Stimulated activated CD8-positive, alpha-beta memory T cell treated with anti-CD3 and anti-CD28 coated beads, Interleukin-2, amount 100 ng/mL, for 1 hour (primary cell): ENCODE measurements around the gene MRTFB.
A peak's percentile ranks its signal among the peaks of the same experiment; 100 is the strongest.

Source experiments
- DNase-seq, 2 donors: peaks; one replicate each; pipeline ENCODE4 v3.0.0-alpha.2; 2020; ENCODE audit warnings: low read depth in 2 of 2

Gene MRTFB

DNA sequence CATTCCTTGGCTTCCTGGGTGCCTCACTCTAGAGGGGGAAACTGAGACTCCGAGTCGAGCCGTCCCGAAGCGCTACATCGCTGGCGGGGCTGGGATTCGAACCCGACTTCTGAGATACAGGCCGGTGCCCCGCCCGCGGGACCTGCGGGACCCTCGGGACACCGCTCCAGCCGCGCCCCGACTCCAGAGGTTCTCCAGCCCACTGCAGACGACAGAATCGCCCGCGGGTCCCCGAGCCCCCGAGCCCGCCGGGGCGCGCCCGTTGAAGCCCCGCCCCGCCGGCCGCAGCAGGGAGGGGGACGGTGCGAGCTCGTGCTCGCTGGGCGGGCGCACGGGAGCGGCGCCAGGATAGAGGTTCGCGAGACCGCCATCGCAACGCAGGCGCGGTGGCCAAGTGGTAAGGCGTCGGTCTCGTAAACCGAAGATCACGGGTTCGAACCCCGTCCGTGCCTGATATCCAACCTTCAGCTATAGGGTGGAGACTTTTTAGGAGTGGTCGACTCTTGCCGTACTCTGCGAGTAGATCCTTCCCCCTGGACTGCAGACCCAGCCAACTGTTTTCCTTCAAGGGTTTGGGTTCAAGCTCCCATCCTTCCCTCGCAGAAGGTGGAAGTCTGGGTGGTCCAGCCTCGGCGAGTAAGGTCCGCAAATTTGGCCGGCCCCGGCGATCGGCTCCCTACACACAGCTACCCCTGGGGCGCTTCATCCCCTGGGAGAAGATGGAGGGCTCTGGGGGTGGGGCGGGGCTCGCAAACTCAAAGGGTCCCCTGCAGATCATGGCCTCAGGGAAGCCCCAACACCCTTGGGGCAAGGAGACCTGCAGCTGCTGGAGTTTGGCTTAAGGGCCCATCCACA lies 214.6 kb downstream of the MRTFB start:
- peak; percentile 92 to 96 for DNase-seq

GRCh38 chr16:14286368-14287230 lies 215.5 kb downstream of the MRTFB start:
- no peak for DNase-seq

GRCh38 chr16:14289692-14290340 lies 218.7 kb downstream of the MRTFB start:
- no peak for DNase-seq

DNA sequence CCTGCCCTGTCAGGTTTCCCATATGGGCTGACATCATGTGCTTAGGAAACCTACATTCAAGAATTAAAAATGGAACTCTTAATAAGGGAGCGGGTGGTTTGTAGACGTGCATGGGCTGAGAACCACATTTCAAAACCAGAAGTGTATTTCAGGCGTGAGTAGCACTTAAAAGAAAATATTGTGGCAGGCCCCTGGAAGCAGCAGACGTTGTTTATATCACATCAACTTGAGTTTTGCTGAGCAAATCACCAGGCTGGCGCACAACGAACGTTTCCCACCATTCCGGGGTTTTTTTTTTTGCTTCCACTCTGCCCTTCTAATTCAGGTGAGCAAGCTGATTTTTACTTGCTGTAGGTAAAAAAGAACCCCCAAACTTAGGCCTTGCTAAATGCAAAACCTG lies 220.2 kb downstream of the MRTFB start:
- DNase-seq: no peak

- no peak for DNase-seq
Measured at GRCh38 chr16:14292051-14292825, 221.1 kb downstream of the MRTFB start.

GRCh38 chr16:14296663-14297062 lies 225.5 kb downstream of the MRTFB start:
- no peak for DNase-seq

DNA sequence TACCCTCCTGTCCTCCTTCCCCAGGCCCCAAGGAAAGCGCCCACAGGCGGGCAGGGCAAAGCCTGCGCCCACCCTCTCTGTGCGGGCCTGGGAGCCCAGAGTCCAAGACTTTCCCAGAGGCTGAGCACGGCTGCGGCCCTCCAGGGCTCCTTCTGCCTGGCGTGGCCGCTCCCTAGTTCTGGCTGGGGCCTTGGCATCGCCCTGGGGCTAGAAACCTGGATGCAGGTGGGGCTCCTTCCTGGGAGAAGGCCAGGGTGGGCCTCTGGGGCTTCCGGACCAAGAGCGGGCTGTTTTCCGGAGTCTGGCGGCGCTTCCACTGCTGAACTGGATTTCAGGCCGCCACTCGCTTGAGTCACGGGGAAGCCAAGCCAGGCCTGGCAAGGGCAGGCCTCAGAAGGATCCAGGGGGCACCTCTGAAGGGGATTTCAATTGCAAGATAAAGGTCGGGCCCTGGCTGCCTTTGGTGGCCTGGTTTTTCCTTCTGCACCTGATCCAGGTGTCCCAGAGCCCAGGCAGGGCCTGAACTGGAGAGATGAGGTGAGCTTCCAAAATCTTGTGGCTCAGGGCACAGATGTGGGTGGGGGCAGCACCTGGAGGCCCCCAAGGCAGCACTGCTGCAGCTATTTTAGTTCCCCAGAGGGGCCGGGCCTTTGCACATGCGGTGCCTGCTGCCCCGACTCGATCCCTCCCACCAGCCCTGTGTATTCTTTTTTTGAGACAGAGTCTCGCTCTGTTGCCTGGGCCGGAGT lies 227.4 kb downstream of the MRTFB start:
- no peak for DNase-seq

- no peak for DNase-seq
Measured at GRCh38 chr16:14300705-14301168, 229.6 kb downstream of the MRTFB start.

- DNase-seq: no peak
Measured at GRCh38 chr16:14301169-14302030, 230.3 kb downstream of the MRTFB start.

DNA sequence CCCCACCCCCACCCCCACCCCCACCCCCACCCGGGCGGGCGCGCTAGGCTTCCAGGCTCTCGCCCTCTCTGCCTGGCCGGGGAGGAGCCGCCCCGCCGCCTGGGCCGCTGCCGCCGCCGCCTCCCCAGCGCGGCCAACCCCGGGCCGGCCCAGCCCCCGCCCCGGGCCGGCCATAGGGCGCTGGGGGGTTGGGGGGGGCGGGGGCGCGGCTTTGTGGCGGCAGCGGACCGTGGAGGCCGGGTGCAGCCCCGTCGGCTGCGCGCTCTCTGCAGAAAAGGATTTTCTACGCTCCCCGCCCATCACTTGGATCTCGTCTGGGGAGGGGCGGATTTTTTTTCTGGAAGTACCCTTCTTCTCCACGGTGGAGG lies 230.9 kb downstream of the MRTFB start:
- DNase-seq: no peak

GRCh38 chr16:14302399-14303181 lies 231.5 kb downstream of the MRTFB start:
- DNase-seq: no peak

- DNase-seq: no peak
Measured at GRCh38 chr16:14303182-14303618, 232.1 kb downstream of the MRTFB start.

GRCh38 chr16:14303639-14304394 lies 232.7 kb downstream of the MRTFB start:
- DNase-seq: no peak

GRCh38 chr16:14304891-14305460 lies 233.9 kb downstream of the MRTFB start:
- DNase-seq: no peak

DNA sequence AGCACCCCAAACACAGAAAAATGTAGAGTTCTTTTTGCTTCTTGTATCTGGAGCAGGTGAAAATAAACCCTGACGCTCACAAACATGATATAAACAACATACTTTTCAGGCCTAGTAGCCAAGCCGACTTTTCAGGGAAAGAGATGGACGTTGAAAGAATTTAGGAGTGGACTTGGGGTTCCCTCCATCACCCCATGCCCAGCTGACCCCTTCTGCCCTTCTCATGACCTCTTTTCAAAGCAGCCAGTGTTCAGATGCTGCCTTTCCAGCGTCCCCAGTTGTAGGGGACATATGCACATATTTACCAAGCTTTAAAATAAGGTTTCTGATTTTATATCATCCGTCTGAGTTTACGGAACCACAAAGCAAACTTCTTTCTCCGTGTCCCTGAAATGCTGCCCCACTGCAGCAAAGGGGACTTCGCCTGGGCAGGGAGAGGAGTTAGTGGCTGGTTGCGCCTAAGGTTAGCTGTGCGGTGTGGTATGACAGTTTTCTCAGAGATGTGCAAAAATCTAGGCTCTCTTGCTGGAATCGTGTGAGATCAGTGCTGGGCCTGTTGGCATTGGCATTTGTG lies 235.5 kb downstream of the MRTFB start:
- DNase-seq: no peak

DNA sequence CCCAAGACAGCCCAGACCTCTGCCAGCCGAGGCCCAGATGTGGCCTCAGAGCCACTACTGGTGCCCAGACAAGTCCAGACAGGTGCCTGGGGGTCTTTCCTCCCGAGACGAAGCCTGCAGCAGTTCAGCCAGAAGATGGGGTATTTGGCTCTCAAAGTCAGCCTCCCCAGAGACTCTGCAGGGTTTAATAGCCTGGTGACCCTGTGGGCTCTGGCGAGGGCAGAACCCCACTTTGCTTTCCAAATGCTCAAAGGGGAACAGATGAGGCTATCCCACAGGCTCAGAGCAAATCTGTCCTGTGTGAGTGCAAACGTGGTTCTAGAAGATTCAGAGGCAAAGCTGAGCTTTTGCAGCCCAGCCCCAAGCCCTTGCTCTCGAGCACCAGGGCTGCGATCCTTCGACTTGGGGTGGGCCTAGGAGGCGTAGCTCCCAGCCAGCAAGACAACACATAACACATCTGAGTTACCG lies 236.0 kb downstream of the MRTFB start:
- DNase-seq: no peak
